Keratinocyte (primary cell): ENCODE measurements around the gene H19. TPM values are rescaled to one million over a fixed set of nuclear protein-coding genes. Genes with fewer than 3 reads are reported as not detected.

Source experiments
- DNase-seq: peaks from one replicate; pipeline ENCODE4 v3.0.0-alpha.2; 2011; ENCODE audit warnings: low read depth, missing footprints, low spot score
- FAIRE-seq: peaks from 2 replicates; lab custom pipeline; 2011; peaks lifted over from hg19 to GRCh38; lab: Jason Lieb, UNC
- H2AFZ ChIP-seq: 2 replicates; pipeline ENCODE4 v1.6.0; 2012; ENCODE audit warnings: low read length, control low read depth, inconsistent platforms; ENCODE audit not compliant: control insufficient read depth
- H3K27ac ChIP-seq: 2 replicates; pipeline ENCODE4 v1.5.1; 2011; ENCODE audit warnings: low read length; ENCODE audit not compliant: control insufficient read depth, insufficient read depth
- H3K27me3 ChIP-seq: 3 replicates; pipeline ENCODE4 v1.6.0; 2011; ENCODE audit warnings: low read length; ENCODE audit not compliant: control insufficient read depth, insufficient read depth; ENCODE audit errors: extremely low read depth
- H3K36me3 ChIP-seq, 2 experiments: 2 replicates in 1 of 2; 3 replicates in 1 of 2; pipeline ENCODE4 v1.5.1; 2011; ENCODE audit warnings: low read length in 2 of 2, mild to moderate bottlenecking in 1 of 2; ENCODE audit not compliant: control insufficient read depth in 2 of 2, insufficient read depth in 2 of 2; ENCODE audit errors: extremely low read depth in 1 of 2
- H3K4me1 ChIP-seq: 3 replicates; pipeline ENCODE4 v1.5.1; 2011; ENCODE audit warnings: low read length; ENCODE audit not compliant: control insufficient read depth, insufficient read depth; ENCODE audit errors: extremely low read depth
- H3K4me2 ChIP-seq: 3 replicates; pipeline ENCODE4 v1.6.0; 2011; ENCODE audit warnings: low read depth, low read length; ENCODE audit not compliant: control insufficient read depth, insufficient read depth; ENCODE audit errors: extremely low read depth
- H3K4me3 ChIP-seq, 3 experiments: fragments of 200-600 bp in 1 of 3; sonication (generic) in 1 of 3; 2 replicates in 2 of 3; 3 replicates in 1 of 3; pipeline ENCODE4 v1.5.1; 2011 to 2016; ENCODE audit warnings: low read length in 3 of 3, mild to moderate bottlenecking in 3 of 3, control low read depth in 2 of 3, inconsistent platforms in 1 of 3, low read depth in 1 of 3, mixed read lengths in 1 of 3, mixed run types in 1 of 3, moderate library complexity in 1 of 3; ENCODE audit not compliant: control insufficient read depth in 2 of 3, insufficient read depth in 2 of 3; ENCODE audit errors: extremely low read depth in 1 of 3
- H3K79me2 ChIP-seq: 2 replicates; pipeline ENCODE4 v1.6.0; 2012; ENCODE audit warnings: low read length; ENCODE audit not compliant: control insufficient read depth, insufficient read depth
- H3K9ac ChIP-seq: 3 replicates; pipeline ENCODE4 v1.6.0; 2011; ENCODE audit warnings: low read length; ENCODE audit not compliant: control insufficient read depth, insufficient read depth; ENCODE audit errors: extremely low read depth
- H3K9me1 ChIP-seq: 3 replicates; pipeline ENCODE4 v1.6.0; 2011; ENCODE audit warnings: low read length; ENCODE audit not compliant: control insufficient read depth, insufficient read depth; ENCODE audit errors: extremely low read depth
- H3K9me3 ChIP-seq: 2 replicates; pipeline ENCODE4 v1.5.1; 2012; ENCODE audit warnings: low read depth, low read length; ENCODE audit not compliant: control insufficient read depth
- H4K20me1 ChIP-seq: 3 replicates; pipeline ENCODE4 v1.6.0; 2011; ENCODE audit warnings: low read length; ENCODE audit not compliant: control insufficient read depth, insufficient read depth; ENCODE audit errors: extremely low read depth
- EZH2 ChIP-seq: IDR thresholded peaks from one replicate; pipeline ENCODE4 v1.6.1; 2012; ENCODE audit warnings: inconsistent platforms, mild to moderate bottlenecking, low read length, moderate library complexity
- dilution Hi-C: fragments of 300-500 bp; cut with MboI; formaldehyde crosslinking; loops from one replicate; pipeline ENCODE4 v1.7.0; 2020; ENCODE audit warnings: low sequenced_read_pairs; ENCODE audit not compliant: extremely low pct_ligation_motif_present
- polyA plus RNA-seq, 5 experiments: library from polyadenylated mRNA; depleted of rRNA in 3 of 5; stranded (reverse) in 3 of 5; stranded (forward) in 1 of 5; unstranded in 1 of 5; fragments of >200 nt; gene quantifications; 1 replicate in 1 of 5; 2 replicates in 3 of 5; 3 replicates in 1 of 5; pipeline versions ENCODE4 v1.2.1 to v1.2.3, GENCODE V29; 2011 to 2012; ENCODE audit warnings: missing spikeins in 2 of 5, low read depth in 1 of 5, low replicate concordance in 1 of 5
- TF ChIP-seq, protein P1 (sequence below), 3 experiments: IDR thresholded peaks in 1 of 3; conservative IDR thresholded peaks in 1 of 3; optimal IDR thresholded peaks in 1 of 3; 2 replicates in 2 of 3; 3 replicates in 1 of 3; pipeline versions ENCODE3 to v1.5.1; 2011; ENCODE audit warnings: low read length in 3 of 3, mild to moderate bottlenecking in 3 of 3, moderate library complexity in 2 of 3, control low read depth in 1 of 3, inconsistent platforms in 1 of 3; ENCODE audit not compliant: insufficient read depth in 2 of 3; ENCODE audit errors: extremely low read depth in 1 of 3

Gene H19
- polyA plus RNA-seq, 1 donor (not counting 4 experiments of a cell fraction or from before 2014, with no cell fraction given), result 15.6 TPM

DNA sequence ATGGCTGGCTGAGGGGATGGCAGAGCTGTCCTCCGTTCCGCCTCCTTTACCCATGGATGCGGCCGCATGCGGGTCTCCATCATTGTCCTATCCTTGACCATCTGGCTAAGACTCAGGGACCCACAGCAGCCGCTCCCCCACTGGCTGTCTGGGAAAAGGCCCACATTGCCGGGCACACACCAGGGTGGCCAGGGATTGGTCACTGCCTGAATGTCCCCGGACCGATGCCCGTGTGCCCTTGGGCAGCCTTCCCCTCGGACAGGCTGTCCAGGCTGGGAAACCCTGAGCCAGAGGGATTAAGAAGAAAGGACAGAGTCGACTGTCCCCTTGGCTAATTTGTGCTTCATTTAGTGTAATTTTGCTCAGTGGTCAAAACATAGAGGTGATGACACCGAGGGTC lies 22.5 kb downstream of the H19 start:
- H3K4me1 ChIP-seq, result no peaks in the 10 kb centered on the region
- no peak for FAIRE-seq

DNA sequence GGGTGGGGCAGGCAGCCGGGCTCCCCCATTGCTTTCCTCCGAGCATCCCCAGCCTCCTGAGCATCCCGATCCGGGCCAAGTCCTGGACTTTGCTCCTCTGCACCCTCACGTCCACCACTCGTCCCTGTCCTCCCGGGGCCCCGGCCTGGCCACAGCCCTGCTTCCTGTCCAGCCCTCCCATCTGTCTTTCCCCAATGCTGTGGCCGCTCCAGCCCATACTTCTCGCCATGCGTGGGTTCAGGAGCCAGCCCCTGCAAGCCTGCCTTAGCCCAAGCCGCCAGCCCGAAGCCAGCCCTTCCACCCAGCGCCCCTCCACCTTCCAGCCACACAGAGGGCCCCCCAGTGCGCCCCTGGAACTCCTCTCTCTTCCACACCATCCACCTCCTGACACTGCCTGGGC lies 26.7 kb downstream of the H19 start:
- dilution Hi-C loops, result no loop called here
- DNase-seq (no peak), FAIRE-seq (no peak)
- no peaks in the 10 kb centered on the region for H4K20me1 ChIP-seq
- no peak overlapping the region for H3K4me2 ChIP-seq
- no peak overlapping the region for H3K4me3 ChIP-seq
- H2AFZ ChIP-seq, result no peak overlapping the region
- H3K36me3 ChIP-seq, result no peaks in the 10 kb centered on the region
- no peak for TF ChIP-seq EZH2
- TF ChIP-seq, protein P1, sequence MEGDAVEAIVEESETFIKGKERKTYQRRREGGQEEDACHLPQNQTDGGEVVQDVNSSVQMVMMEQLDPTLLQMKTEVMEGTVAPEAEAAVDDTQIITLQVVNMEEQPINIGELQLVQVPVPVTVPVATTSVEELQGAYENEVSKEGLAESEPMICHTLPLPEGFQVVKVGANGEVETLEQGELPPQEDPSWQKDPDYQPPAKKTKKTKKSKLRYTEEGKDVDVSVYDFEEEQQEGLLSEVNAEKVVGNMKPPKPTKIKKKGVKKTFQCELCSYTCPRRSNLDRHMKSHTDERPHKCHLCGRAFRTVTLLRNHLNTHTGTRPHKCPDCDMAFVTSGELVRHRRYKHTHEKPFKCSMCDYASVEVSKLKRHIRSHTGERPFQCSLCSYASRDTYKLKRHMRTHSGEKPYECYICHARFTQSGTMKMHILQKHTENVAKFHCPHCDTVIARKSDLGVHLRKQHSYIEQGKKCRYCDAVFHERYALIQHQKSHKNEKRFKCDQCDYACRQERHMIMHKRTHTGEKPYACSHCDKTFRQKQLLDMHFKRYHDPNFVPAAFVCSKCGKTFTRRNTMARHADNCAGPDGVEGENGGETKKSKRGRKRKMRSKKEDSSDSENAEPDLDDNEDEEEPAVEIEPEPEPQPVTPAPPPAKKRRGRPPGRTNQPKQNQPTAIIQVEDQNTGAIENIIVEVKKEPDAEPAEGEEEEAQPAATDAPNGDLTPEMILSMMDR (optimal IDR thresholded peaks at IDR 0.05 in 1 of 3, IDR thresholded peaks at IDR 0.05 in 1 of 3, conservative IDR thresholded peaks at IDR 0.05 in 1 of 3; ENCODE audit: extremely low read depth in 1 of 3, insufficient read depth in 2 of 3, low read length in 3 of 3), result no peak
- H3K9ac ChIP-seq, result no peak overlapping the region
- H3K79me2 ChIP-seq, result no peaks in the 10 kb centered on the region
- H3K9me1 ChIP-seq, result no peaks in the 10 kb centered on the region
- H3K27ac ChIP-seq, result no peak overlapping the region
- H3K9me3 ChIP-seq, result no peaks in the 10 kb centered on the region
- no peaks in the 10 kb centered on the region for H3K4me1 ChIP-seq
- H3K27me3 ChIP-seq, result no peaks in the 10 kb centered on the region

More for the DNA sequence above, 22.5 kb downstream of the H19 start:
- Histone ChIP-seq H2AFZ (no peak overlapping the region), H3K4me2 (no peak overlapping the region), H3K9ac (no peak overlapping the region), H4K20me1 (no peaks in the 10 kb centered on the region), H3K9me1 (no peaks in the 10 kb centered on the region), H3K36me3 (no peaks in the 10 kb centered on the region), H3K27me3 (no peaks in the 10 kb centered on the region), H3K27ac (no peak overlapping the region), H3K79me2 (no peaks in the 10 kb centered on the region), H3K9me3 (no peaks in the 10 kb centered on the region), H3K4me3 (no peak overlapping the region)
- DNase-seq, result no peak
- TF ChIP-seq EZH2, result no peak
- dilution Hi-C loops, result no loop called here

DNA sequence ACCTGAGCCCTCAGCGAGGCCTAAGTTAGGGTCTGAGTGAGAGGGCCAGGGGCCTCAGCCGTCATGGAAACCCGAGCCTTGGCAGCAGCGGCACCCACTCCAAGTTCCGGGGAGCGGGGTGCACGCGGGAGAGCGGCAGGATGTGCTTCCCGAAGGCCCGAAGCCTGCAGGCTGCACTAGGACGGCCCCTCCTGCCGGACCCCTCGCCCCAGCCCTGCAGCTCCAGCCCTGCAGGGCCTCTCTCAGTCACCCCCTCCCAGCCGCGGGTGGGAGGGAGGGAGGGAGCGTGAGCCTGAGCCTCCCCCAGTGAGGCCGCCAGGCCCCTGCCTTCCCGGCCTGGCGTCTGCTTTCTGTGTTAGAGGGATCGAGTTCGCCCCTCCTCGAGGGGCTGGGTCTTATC lies 27.9 kb downstream of the H19 start:
- Histone ChIP-seq H3K4me1 (no peaks in the 10 kb centered on the region), H3K79me2 (no peaks in the 10 kb centered on the region), H3K9ac (no peak overlapping the region), H3K27ac (no peak overlapping the region), H2AFZ (no peak overlapping the region), H3K4me3 (no peak overlapping the region), H3K4me2 (no peak overlapping the region), H3K9me1 (no peaks in the 10 kb centered on the region), H3K9me3 (no peaks in the 10 kb centered on the region), H3K27me3 (no peaks in the 10 kb centered on the region), H3K36me3 (no peaks in the 10 kb centered on the region), H4K20me1 (no peaks in the 10 kb centered on the region)
- FAIRE-seq, result no peak
- no peak for DNase-seq
- TF ChIP-seq EZH2, result no peak
- TF ChIP-seq, protein P1 (optimal IDR thresholded peaks at IDR 0.05 in 1 of 3, IDR thresholded peaks at IDR 0.05 in 1 of 3, conservative IDR thresholded peaks at IDR 0.05 in 1 of 3; ENCODE audit: extremely low read depth in 1 of 3, insufficient read depth in 2 of 3, low read length in 3 of 3), result no peak
- dilution Hi-C loops, result no loop called here
